ENCODE measurements around the gene ERBB2. TPM values are rescaled to one million over a fixed set of nuclear protein-coding genes. Genes with fewer than 3 reads are reported as not detected.
A peak's percentile ranks its signal among the peaks of the same experiment; 100 is the strongest.

Gene ERBB2
- total RNA-seq, 1 donor from 2014 or later = 96.1 TPM

DNA sequence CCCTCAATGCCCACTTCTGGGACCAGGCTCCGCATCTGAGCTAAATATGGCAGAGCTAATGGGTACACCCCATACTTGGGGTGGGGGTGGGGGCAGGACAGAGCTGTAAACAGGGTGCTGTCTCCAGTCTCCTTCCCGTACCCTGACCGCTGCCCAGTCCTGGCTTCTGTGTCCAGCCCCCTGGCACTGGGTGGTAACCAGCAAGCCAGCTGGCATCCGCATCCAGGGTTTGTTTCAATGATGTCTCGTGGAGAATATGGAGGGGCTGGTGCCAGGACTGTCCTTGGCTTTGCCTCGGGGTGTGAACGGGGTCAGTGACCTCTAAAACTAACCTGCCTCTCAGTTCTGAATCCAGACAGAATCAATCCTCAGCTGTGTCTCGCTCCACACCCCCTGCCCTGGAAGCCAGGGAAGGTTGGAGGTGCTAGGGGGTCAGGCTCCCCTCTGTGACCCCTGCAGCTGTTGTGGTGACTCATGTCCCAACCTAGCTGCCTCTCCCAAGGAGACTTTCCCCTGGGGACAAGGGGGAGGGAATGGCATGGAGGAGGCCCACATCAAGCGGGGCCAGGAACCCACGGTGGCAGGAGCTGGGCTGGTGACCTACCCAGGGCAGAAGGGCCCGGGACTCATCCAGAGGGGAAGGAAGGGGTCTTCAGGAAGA, 33.1 kb upstream of the ERBB2 start:
- Histone ChIP-seq H3K4me3 (peak overlapping the region; percentile 54), H3K4me1 (peaks cover 67% of the 10 kb centered on the region), H3K9me3 (no peaks in the 10 kb centered on the region), H3K27me3 (ENCODE audit: low read depth) (peaks cover 45% of the 10 kb centered on the region), H3K27ac (peak overlapping the region; percentile 54), H3K36me3 (peaks cover 14% of the 10 kb centered on the region)
- DNase-seq = no peak
- TF ChIP-seq, protein P1, sequence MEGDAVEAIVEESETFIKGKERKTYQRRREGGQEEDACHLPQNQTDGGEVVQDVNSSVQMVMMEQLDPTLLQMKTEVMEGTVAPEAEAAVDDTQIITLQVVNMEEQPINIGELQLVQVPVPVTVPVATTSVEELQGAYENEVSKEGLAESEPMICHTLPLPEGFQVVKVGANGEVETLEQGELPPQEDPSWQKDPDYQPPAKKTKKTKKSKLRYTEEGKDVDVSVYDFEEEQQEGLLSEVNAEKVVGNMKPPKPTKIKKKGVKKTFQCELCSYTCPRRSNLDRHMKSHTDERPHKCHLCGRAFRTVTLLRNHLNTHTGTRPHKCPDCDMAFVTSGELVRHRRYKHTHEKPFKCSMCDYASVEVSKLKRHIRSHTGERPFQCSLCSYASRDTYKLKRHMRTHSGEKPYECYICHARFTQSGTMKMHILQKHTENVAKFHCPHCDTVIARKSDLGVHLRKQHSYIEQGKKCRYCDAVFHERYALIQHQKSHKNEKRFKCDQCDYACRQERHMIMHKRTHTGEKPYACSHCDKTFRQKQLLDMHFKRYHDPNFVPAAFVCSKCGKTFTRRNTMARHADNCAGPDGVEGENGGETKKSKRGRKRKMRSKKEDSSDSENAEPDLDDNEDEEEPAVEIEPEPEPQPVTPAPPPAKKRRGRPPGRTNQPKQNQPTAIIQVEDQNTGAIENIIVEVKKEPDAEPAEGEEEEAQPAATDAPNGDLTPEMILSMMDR (IDR thresholded peaks at IDR 0.05) = no peak
- intact Hi-C loops (cut with DNase I) = no loop called here
- ATAC-seq = no peak

DNA sequence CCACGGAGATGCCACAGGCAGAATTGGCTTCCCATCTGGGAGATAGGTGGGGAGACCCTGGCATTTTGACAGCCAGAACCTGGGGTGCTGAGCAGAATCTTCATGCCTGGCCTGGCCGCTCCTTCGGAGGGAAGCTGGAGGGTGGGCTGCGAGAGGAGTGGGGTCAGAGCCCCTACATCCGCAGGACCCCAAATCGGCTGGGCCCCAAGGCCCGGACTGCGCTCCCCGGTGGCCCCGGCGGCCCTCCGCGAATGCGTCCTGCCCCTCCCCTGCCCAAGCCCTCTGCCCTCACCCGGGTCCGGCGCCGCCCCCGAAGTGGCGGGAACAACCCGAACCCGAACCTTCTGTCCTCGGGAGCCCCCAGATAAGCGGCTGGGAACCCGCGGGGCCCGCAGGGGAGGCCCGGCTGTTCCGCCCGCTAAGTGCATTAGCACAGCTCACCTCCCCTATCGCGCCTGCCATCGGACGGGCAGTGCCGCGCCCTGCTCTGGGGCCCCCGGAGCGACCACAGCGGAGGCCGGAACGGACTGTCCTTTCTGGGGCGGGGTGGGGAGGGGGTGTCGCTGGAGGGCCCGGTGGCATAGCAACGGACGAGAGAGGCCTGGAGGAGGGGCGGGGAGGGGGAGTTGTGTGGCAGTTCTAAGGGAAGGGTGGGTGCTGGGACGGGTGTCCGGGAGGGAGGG, 32.5 kb upstream of the ERBB2 start:
- Histone ChIP-seq H3K9me3 (no peaks in the 10 kb centered on the region), H3K27me3 (ENCODE audit: low read depth) (peaks cover 45% of the 10 kb centered on the region), H3K4me3 (peak overlapping the region; percentile 54), H3K36me3 (peaks cover 7% of the 10 kb centered on the region), H3K27ac (peak overlapping the region; percentile 56), H3K4me1 (peaks cover 60% of the 10 kb centered on the region)
- no peak for DNase-seq
- intact Hi-C loops (cut with DNase I) = no loop called here
- ATAC-seq = peak; percentile 43 to 58
- TF ChIP-seq, protein P1 (IDR thresholded peaks at IDR 0.05) = no peak

DNA sequence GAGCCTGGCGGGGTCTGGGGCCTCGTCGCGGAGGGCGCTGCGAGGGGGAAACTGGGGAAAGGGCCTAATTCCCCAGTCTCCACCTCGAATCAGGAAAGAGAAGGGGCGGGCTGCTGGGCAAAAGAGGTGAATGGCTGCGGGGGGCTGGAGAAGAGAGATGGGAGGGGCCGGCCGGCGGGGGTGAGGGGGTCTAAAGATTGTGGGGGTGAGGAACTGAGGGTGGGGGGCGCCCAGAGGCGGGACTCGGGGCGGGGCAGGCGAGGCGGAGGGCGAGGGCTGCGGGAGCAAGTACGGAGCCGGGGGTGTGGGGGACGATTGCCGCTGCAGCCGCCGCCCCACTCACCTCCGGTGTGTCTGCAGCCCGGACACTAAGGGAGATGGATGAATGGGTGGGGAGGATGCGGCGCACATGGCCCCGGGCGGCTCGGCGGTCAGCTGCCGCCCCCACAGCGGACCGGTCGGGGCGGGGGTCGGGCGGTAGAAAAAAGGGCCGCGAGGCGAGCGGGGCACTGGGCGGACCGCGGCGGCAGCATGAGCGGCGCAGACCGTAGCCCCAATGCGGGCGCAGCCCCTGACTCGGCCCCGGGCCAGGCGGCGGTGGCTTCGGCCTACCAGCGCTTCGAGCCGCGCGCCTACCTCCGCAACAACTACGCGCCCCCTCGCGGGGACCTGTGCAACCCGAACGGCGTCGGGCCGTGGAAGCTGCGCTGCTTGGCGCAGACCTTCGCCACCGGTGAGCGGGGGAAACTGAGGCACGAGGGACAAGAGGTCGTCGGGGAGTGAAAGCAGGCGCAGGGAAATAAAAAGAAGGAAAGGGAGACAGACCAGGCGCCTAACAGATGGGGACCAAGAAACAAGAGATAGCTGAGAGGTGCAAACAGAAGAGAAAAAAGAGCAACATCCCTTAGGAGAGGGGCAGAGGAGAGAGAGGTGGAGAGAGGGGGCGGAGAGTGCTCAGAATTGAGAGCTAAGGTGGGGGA, 31.6 kb upstream of the ERBB2 start, which contains the start of gene PNMT:
Gene PNMT (plus strand): TSS at position 509 of the 980 bp plus-strand sequence. CDS start 23 bp downstream, at position 532.
- DNase-seq = peak; percentile 83
- no peaks in the 10 kb centered on the region for H3K9me3 ChIP-seq
- peaks cover 51% of the 10 kb centered on the region for H3K4me1 ChIP-seq
- peak within 1 kb of the TSS; percentile 56 for H3K27ac ChIP-seq
- TF ChIP-seq, protein P1 (IDR thresholded peaks at IDR 0.05) = peak; percentile 73
- peak; percentile 56 to 70 for ATAC-seq
- intact Hi-C loops (cut with DNase I) = no loop called here
- H3K36me3 ChIP-seq = peaks cover under 1% of the 10 kb centered on the region
- H3K27me3 ChIP-seq (ENCODE audit: low read depth) = peaks cover 45% of the 10 kb centered on the region
- H3K4me3 ChIP-seq = peak within 1 kb of the TSS; percentile 54

DNA sequence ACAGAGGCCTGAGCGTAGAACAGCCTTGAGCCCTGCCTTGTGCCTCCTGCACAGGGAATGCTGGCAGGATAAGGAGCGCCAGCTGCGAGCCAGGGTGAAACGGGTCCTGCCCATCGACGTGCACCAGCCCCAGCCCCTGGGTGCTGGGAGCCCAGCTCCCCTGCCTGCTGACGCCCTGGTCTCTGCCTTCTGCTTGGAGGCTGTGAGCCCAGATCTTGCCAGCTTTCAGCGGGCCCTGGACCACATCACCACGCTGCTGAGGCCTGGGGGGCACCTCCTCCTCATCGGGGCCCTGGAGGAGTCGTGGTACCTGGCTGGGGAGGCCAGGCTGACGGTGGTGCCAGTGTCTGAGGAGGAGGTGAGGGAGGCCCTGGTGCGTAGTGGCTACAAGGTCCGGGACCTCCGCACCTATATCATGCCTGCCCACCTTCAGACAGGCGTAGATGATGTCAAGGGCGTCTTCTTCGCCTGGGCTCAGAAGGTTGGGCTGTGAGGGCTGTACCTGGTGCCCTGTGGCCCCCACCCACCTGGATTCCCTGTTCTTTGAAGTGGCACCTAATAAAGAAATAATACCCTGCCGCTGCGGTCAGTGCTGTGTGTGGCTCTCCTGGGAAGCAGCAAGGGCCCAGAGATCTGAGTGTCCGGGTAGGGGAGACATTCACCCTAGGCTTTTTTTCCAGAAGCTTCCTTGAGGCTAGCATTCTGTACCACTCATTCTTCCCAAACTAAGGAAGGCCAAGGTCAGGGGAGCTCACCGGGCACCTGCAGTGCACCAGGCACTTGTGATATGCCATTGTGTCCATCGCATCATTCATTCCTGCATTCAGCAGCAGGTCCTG, 29.7 kb upstream of the ERBB2 start:
- TF ChIP-seq, protein P1 (IDR thresholded peaks at IDR 0.05) = no peak
- DNase-seq = no peak
- H3K27me3 ChIP-seq (ENCODE audit: low read depth) = peaks cover 45% of the 10 kb centered on the region
- intact Hi-C loops (cut with DNase I) = no loop called here
- H3K4me3 ChIP-seq = no peak overlapping the region
- H3K9me3 ChIP-seq = no peaks in the 10 kb centered on the region
- H3K36me3 ChIP-seq = no peaks in the 10 kb centered on the region
- H3K27ac ChIP-seq = no peak overlapping the region
- peaks cover 34% of the 10 kb centered on the region for H3K4me1 ChIP-seq
- no peak for ATAC-seq

All from lower lobe of right lung (tissue), 2 donors.